ENCODE results near the gene TIMM21. TPM values are rescaled to one million over a fixed set of nuclear protein-coding genes. Genes with fewer than 3 reads are reported as not detected.
A peak's percentile ranks its signal among the peaks of the same experiment; 100 is the strongest.

The TIMM21 gene
- total and polyA plus RNA-seq, 4 donors: 12.6 to 26.1 (median 22.8) TPM

- ATAC-seq (ENCODE audit: insufficient read depth, low FRiP score): peak; percentile 16
- no peak overlapping the region for H3K9ac ChIP-seq (ENCODE audit: insufficient read depth in 1 of 2, low read length in 2 of 2)
- no peak for TF ChIP-seq CTCF (IDR thresholded peaks at IDR 0.05; ENCODE audit: control extremely low read depth, extremely low read depth)
- H3K27ac ChIP-seq (ENCODE audit: low read depth in 1 of 2, low read length in 1 of 2): no peak overlapping the region
- no peak overlapping the region for H3K4me3 ChIP-seq
- peaks cover 0 to 7% (median 2%) of the 10 kb centered on the region in 4 donors for H3K9me3 ChIP-seq (ENCODE audit: control insufficient read depth in 4 of 4, insufficient read depth in 3 of 4, low read length in 3 of 4)
- no peaks in the 10 kb centered on the region for H3K36me3 ChIP-seq (ENCODE audit: control insufficient read depth in 4 of 4, insufficient read depth in 4 of 4, low read length in 4 of 4)
- DNase-seq: peak; percentile 24 to 53 (median 51)
- WGBS, 2 donors: 42 to 56% methylated on average over 9 of the region's 9 CpGs
- H3K4me1 ChIP-seq (ENCODE audit: control insufficient read depth in 5 of 5, insufficient read depth in 5 of 5, low read length in 5 of 5): no peaks in the 10 kb centered on the region
- peaks cover 0 to 5% (median 0%) of the 10 kb centered on the region in 3 donors for H3K27me3 ChIP-seq (ENCODE audit: control insufficient read depth in 3 of 3, insufficient read depth in 3 of 3, low read length in 2 of 3)
These were observed 31.4 kb upstream of the TIMM21 start for GRCh38 chr18:74116633-74117554.

- 92 to 93% methylated on average over 6 of the region's 6 CpGs for WGBS, 2 donors
- TF ChIP-seq CTCF (IDR thresholded peaks at IDR 0.05; ENCODE audit: control extremely low read depth, extremely low read depth): no peak
- no peak for ATAC-seq (ENCODE audit: insufficient read depth, low FRiP score)
These were observed 25.1 kb upstream of the TIMM21 start for GRCh38 chr18:74123200-74123599.

GRCh38 chr18:74124642-74125041, 23.7 kb upstream of the TIMM21 start:
- no peak for TF ChIP-seq CTCF (IDR thresholded peaks at IDR 0.05; ENCODE audit: control extremely low read depth, extremely low read depth)
- ATAC-seq (ENCODE audit: insufficient read depth, low FRiP score) (no peak), DNase-seq (no peak)
- Histone ChIP-seq H3K4me3 (no peak overlapping the region), H3K9ac (ENCODE audit: insufficient read depth in 1 of 2, low read length in 2 of 2) (no peak overlapping the region), H3K27me3 (ENCODE audit: control insufficient read depth in 3 of 3, insufficient read depth in 3 of 3, low read length in 2 of 3) (peaks cover 0 to 2% (median 2%) of the 10 kb centered on the region in 3 donors), H3K4me1 (ENCODE audit: control insufficient read depth in 5 of 5, insufficient read depth in 5 of 5, low read length in 5 of 5) (peaks cover 0 to 12% (median 0%) of the 10 kb centered on the region in 5 donors), H3K36me3 (ENCODE audit: control insufficient read depth in 4 of 4, insufficient read depth in 4 of 4, low read length in 4 of 4) (no peaks in the 10 kb centered on the region), H3K9me3 (ENCODE audit: control insufficient read depth in 4 of 4, insufficient read depth in 3 of 4, low read length in 3 of 4) (peaks cover 0 to 3% (median 0%) of the 10 kb centered on the region in 4 donors), H3K27ac (ENCODE audit: low read depth in 1 of 2, low read length in 1 of 2) (no peak overlapping the region)
- 55 to 83% methylated on average over 1 of the region's 1 CpG for WGBS, 2 donors

More at GRCh38 chr18:74123200-74123599, 25.1 kb upstream of the TIMM21 start:
- no peak overlapping the region for H3K4me3 ChIP-seq
- H3K27me3 ChIP-seq (ENCODE audit: control insufficient read depth in 3 of 3, insufficient read depth in 3 of 3, low read length in 2 of 3): peaks cover 0 to 5% (median 0%) of the 10 kb centered on the region in 3 donors
- peaks cover 0 to 4% (median 0%) of the 10 kb centered on the region in 4 donors for H3K9me3 ChIP-seq (ENCODE audit: control insufficient read depth in 4 of 4, insufficient read depth in 3 of 4, low read length in 3 of 4)
- no peak overlapping the region for H3K27ac ChIP-seq (ENCODE audit: low read depth in 1 of 2, low read length in 1 of 2)
- no peak for DNase-seq
- H3K4me1 ChIP-seq (ENCODE audit: control insufficient read depth in 5 of 5, insufficient read depth in 5 of 5, low read length in 5 of 5): peaks cover 0 to 12% (median 0%) of the 10 kb centered on the region in 5 donors
- H3K9ac ChIP-seq (ENCODE audit: insufficient read depth in 1 of 2, low read length in 2 of 2): no peak overlapping the region
- H3K36me3 ChIP-seq (ENCODE audit: control insufficient read depth in 4 of 4, insufficient read depth in 4 of 4, low read length in 4 of 4): no peaks in the 10 kb centered on the region

Measured in lung (tissue), 12 donors.